Activated CD4-positive, alpha-beta T cell treated with anti-CD3 and anti-CD28 coated beads, Interleukin-2, amount 10 ng/mL, durations not matched to agents 7 days and 5 days (primary cell): ENCODE measurements around the gene GNAS-AS1. TPM values are rescaled to one million over a fixed set of nuclear protein-coding genes. Genes with fewer than 3 reads are reported as not detected.

Experiments
- microRNA-seq: library from miRNA; unstranded; fragments of <30 nt; microRNA quantifications from one replicate; pipeline ENCODE4 v1.2.0, GENCODE V29; 2021; ENCODE audit warnings: borderline microRNAs expressed, borderline replicate concordance
- total RNA-seq, 2 experiments: library from RNA; stranded (reverse); gene quantifications; one replicate each; pipeline ENCODE4 v1.2.3, GENCODE V29; 2021

GNAS-AS1 gene
- total RNA-seq, 2 experiments from 2014 or later = 0.96 to 1.5 TPM

Small RNA genes lying within 50 kb of the gene (microRNA-seq; reads per million reads assigned to microRNA genes)
- gene MIR298 = not detected

Other genes with a start within 250 kb of the GNAS-AS1 start
- gene STX16, start 199.6 kb downstream of the GNAS-AS1 start, total RNA-seq = 100 to 1,000 TPM; 163 to 173 TPM
- 10 to 100 TPM; 28.7 to 30.7 TPM for gene NPEPL1, start 158.1 kb downstream of the GNAS-AS1 start, total RNA-seq
- gene GNAS, start 1.8 kb upstream of the GNAS-AS1 start, total RNA-seq = 1,000 to 10,000 TPM; 1,022 to 1,326 TPM
- gene NELFCD, start 130.4 kb upstream of the GNAS-AS1 start, total RNA-seq = 10 to 100 TPM; 90.1 to 98.2 TPM
- 10 to 100 TPM; 48.2 to 53.3 TPM for gene CTSZ, start 156.4 kb upstream of the GNAS-AS1 start, total RNA-seq
- gene TUBB1, start 168.5 kb upstream of the GNAS-AS1 start, total RNA-seq = not detected
- gene ATP5F1E, start 181.4 kb upstream of the GNAS-AS1 start, total RNA-seq = 100 to 1,000 TPM in 1 of 2 experiments, 10 to 100 TPM in 1; 98.1 to 101 TPM
- 10 to 100 TPM; 66.4 to 82.5 TPM for gene PRELID3B, start 191.9 kb upstream of the GNAS-AS1 start, total RNA-seq